B cell (primary cell): ENCODE results near the gene GGN.

Experiments used
- CTCF ChIP-seq: fragments of 200-600 bp; IDR thresholded peaks from one replicate; pipeline ENCODE4 v1.8.0; 2022; ENCODE audit warnings: antibody characterized with exemption, mild to moderate bottlenecking
- EZH2 ChIP-seq: IDR thresholded peaks from 2 replicates; pipeline ENCODE4 v1.6.1; 2012; ENCODE audit warnings: borderline replicate concordance, low read depth, mild to moderate bottlenecking, moderate library complexity, low read length; ENCODE audit not compliant: insufficient read depth, poor library complexity, severe bottlenecking

GRCh38 chr19:38388349-38389100 lies 691 bp upstream of the GGN start, which contains the start of gene SPRED3:
- TF ChIP-seq CTCF = no peak
- TF ChIP-seq EZH2 = no peak
